Measurements from ENCODE around the gene DIP2C.
"Not testable (repeated sequence)": the region's sequence is repeated elsewhere in the genome, so short reads cannot be mapped to it uniquely, and the experiment has no call there.

The DIP2C gene

GRCh38 chr10:490256-490655 lies 199.2 kb downstream of the DIP2C start:
- DNase-seq, result no peak

GRCh38 chr10:489330-489729 lies 200.1 kb downstream of the DIP2C start:
- no peak for DNase-seq

- no peak for DNase-seq
These were observed 200.6 kb downstream of the DIP2C start for GRCh38 chr10:488933-489215.

GRCh38 chr10:488081-488932 lies 201.2 kb downstream of the DIP2C start:
- no peak for DNase-seq

- DNase-seq, result no peak
These were observed 202.7 kb downstream of the DIP2C start for GRCh38 chr10:486666-487322.

- DNase-seq, result no peak
These were observed 203.3 kb downstream of the DIP2C start for GRCh38 chr10:486206-486605.

- no peak for DNase-seq
These were observed 203.7 kb downstream of the DIP2C start for GRCh38 chr10:485776-486175.

GRCh38 chr10:484925-485661 lies 204.4 kb downstream of the DIP2C start:
- no peak for DNase-seq

GRCh38 chr10:484441-484924 lies 205.0 kb downstream of the DIP2C start:
- no peak for DNase-seq

GRCh38 chr10:483261-483660 lies 206.2 kb downstream of the DIP2C start:
- no peak for DNase-seq

- DNase-seq, result no peak
These were observed 206.6 kb downstream of the DIP2C start for GRCh38 chr10:482848-483247.

- no peak for DNase-seq
These were observed 207.4 kb downstream of the DIP2C start for GRCh38 chr10:482051-482501.

GRCh38 chr10:481628-482027 lies 207.8 kb downstream of the DIP2C start:
- DNase-seq, result no peak

- peak; percentile 21 for DNase-seq
These were observed 208.4 kb downstream of the DIP2C start for GRCh38 chr10:480928-481552.

GRCh38 chr10:480498-480927 lies 209.0 kb downstream of the DIP2C start:
- no peak for DNase-seq

- not testable (repeated sequence) for DNase-seq
These were observed 209.6 kb downstream of the DIP2C start for GRCh38 chr10:479706-480497.

- no peak for DNase-seq
These were observed 210.8 kb downstream of the DIP2C start for GRCh38 chr10:478471-479245.

- no peak for DNase-seq
These were observed 211.8 kb downstream of the DIP2C start for GRCh38 chr10:477620-478019.

GRCh38 chr10:476455-476780 lies 213.1 kb downstream of the DIP2C start:
- no peak for DNase-seq

- DNase-seq, result no peak
These were observed 213.6 kb downstream of the DIP2C start for GRCh38 chr10:475709-476454.

GRCh38 chr10:474946-475345 lies 214.5 kb downstream of the DIP2C start:
- DNase-seq, result no peak
